ENCODE results near the gene ZSCAN16.
"Not testable (repeated sequence)": the region's sequence is repeated elsewhere in the genome, so short reads cannot be mapped to it uniquely, and the experiment has no call there.

Gene ZSCAN16

DNA sequence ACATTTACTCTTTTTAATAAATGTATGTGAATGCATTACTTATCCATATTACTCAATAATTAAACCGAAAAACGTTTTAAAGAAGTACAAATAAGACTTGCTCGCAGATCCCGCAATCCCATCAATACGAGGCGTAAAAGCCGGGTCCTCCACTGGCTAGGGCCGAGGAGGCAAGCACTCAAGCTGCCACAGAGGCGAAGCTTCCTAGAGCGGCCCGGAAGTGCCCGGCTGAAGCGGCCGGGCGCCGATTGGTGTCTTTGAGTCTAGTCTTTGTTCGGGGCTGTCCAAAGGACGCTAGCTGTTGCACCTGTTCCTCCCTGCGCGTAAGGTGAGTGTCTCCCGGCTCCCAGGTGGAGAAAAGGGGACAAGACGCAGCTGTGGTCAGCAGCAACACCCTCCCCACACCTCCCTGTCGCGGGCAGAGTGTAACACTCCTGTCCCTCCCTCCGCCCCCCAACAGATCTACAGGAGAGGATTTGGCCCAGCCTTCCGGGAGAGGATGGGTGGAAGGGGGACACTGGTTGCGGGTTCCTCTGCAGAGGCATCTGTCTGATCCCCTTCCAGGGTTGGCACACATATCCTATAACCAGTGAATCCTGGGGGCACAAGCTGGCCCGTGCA is at the start of gene ZSCAN16:
Gene ZSCAN16 (plus strand): TSS at position 260 of the 621 bp plus-strand sequence. CDS start 835 bp downstream, outside the sequence.
- H3K9me3 ChIP-seq, result no peaks in the 10 kb centered on the region
- peaks cover 15 to 16% of the 10 kb centered on the region in 2 experiments for H3K4me1 ChIP-seq (ENCODE audit: control insufficient read depth in 1 of 2, insufficient read depth in 1 of 2, low read depth in 1 of 2, low read length in 1 of 2)
- peak within 1 kb of the TSS; percentile 81 for H3K27ac ChIP-seq
- peaks cover 39% of the 10 kb centered on the region for H3K36me3 ChIP-seq
- TF ChIP-seq, protein P1, sequence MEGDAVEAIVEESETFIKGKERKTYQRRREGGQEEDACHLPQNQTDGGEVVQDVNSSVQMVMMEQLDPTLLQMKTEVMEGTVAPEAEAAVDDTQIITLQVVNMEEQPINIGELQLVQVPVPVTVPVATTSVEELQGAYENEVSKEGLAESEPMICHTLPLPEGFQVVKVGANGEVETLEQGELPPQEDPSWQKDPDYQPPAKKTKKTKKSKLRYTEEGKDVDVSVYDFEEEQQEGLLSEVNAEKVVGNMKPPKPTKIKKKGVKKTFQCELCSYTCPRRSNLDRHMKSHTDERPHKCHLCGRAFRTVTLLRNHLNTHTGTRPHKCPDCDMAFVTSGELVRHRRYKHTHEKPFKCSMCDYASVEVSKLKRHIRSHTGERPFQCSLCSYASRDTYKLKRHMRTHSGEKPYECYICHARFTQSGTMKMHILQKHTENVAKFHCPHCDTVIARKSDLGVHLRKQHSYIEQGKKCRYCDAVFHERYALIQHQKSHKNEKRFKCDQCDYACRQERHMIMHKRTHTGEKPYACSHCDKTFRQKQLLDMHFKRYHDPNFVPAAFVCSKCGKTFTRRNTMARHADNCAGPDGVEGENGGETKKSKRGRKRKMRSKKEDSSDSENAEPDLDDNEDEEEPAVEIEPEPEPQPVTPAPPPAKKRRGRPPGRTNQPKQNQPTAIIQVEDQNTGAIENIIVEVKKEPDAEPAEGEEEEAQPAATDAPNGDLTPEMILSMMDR (IDR thresholded peaks at IDR 0.05), result no peak
- H3K27me3 ChIP-seq, result no peaks in the 10 kb centered on the region
- peak within 1 kb of the TSS; percentile 64 to 67 for H3K4me3 ChIP-seq (ENCODE audit: low read depth in 1 of 2, low read length in 1 of 2)

DNA sequence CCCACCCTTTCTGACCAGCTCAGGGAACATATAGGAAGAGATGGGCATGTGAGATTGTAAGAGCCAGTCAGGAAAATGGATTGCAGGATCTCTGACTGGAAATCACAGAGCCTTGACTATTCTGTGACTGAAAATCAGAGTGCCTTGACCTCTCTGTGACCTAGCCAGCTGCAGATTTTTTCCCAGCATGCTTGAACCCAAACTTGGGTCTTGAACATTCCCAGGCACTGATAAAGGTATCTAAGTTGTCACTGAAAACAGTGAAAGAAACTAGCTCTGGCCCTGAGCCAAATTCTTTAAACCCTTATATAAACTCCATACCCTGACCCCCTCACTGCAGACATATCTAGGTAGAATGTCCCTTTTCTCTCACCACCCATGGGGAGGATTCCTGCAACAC is 46.4 kb upstream of the ZSCAN16 start:
- H3K27me3 ChIP-seq, result peaks cover 16% of the 10 kb centered on the region
- H3K4me1 ChIP-seq (ENCODE audit: control insufficient read depth in 1 of 2, insufficient read depth in 1 of 2, low read depth in 1 of 2, low read length in 1 of 2), result peaks cover 6 to 12% of the 10 kb centered on the region in 2 experiments
- TF ChIP-seq, protein P1 (IDR thresholded peaks at IDR 0.05), result no peak
- no peaks in the 10 kb centered on the region for H3K36me3 ChIP-seq
- H3K27ac ChIP-seq, result no peak overlapping the region
- H3K4me3 ChIP-seq (ENCODE audit: low read depth in 1 of 2, low read length in 1 of 2), result no peak overlapping the region
- H3K9me3 ChIP-seq, result no peaks in the 10 kb centered on the region

DNA sequence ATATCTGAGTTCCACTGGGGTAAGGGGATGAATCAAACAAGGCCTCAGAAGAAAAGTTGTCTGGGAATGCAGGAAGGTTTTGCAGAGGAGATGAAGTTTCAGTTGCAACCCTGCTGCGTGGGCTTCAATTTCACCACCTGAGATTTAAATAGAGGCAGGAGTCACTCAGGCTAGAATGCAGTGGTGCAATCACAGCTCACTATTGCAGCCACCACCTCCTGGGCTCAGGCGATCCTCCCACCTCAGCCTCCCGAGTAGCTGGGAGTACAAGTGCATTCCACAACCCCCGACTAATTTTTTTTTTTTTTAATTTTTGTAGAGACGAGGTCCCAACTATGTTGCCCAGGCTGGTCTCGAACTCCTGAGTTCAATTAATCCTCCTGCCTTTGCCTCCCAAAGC is 45.6 kb upstream of the ZSCAN16 start:
- no peak overlapping the region for H3K4me3 ChIP-seq (ENCODE audit: low read depth in 1 of 2, low read length in 1 of 2)
- H3K4me1 ChIP-seq (ENCODE audit: control insufficient read depth in 1 of 2, insufficient read depth in 1 of 2, low read depth in 1 of 2, low read length in 1 of 2), result peaks cover 6 to 12% of the 10 kb centered on the region in 2 experiments
- no peaks in the 10 kb centered on the region for H3K36me3 ChIP-seq
- H3K27me3 ChIP-seq, result peaks cover 16% of the 10 kb centered on the region
- TF ChIP-seq, protein P1 (IDR thresholded peaks at IDR 0.05), result no peak
- H3K27ac ChIP-seq, result no peak overlapping the region
- H3K9me3 ChIP-seq, result no peaks in the 10 kb centered on the region

GRCh38 chr6:28080381-28080630 is 44.1 kb upstream of the ZSCAN16 start, which contains the start of gene ZNF165:
TSS of gene ZNF165 (plus strand) at chr6:28080568. CDS start at chr6:28085481, 4,913 bp downstream.
- not testable (repeated sequence) for H3K27me3 ChIP-seq, H3K9me3 ChIP-seq, H3K36me3 ChIP-seq
- peaks cover 6 to 12% of the 10 kb centered on the region in 2 experiments for H3K4me1 ChIP-seq (ENCODE audit: control insufficient read depth in 1 of 2, insufficient read depth in 1 of 2, low read depth in 1 of 2, low read length in 1 of 2)
- H3K4me3 ChIP-seq (ENCODE audit: low read depth in 1 of 2, low read length in 1 of 2), result peak within 1 kb of the TSS; percentile 72 to 82
- H3K27ac ChIP-seq, result peak within 1 kb of the TSS; percentile 81

DNA sequence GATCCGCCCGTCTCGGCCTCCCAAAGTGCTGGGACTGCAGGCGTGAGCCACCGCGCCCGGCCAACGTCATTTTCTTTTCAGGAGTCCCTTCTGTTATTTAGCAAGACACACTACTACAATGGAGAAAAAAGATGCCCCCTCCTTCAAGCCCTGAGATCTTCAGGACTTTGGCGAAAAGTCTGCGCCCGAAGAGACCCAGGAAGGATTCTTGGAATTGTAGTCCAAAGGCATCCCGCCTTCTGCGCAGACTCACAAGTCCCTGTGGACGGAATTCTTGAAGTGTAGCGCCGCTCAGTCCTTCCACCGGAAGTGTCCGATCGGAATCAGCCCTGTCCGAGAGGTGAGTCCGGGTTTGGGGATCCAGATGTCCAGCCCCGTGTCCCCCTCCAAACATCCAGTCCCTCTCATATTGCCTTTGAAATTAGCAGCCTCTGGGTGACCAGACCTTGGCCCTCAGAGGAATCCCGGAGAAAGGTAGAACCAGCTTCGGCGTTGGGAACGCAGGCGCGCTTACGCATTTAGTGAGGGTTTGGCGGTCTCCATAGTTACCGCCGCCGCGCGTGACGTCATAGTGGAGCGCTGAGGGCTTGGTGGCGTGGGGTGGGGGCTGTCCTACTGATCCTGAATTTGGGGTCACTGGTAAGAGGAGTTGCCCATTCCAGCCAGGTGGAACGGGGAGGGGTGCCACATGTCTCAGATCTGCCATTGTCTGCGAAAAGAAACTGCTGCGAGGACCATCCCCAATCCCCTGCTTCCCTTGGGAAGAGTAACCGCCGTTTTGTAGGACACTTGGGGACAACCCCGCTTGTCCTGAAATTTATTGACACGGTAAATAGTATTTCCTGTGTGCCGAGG is 43.6 kb upstream of the ZSCAN16 start:
- Histone ChIP-seq H3K4me3 (ENCODE audit: low read depth in 1 of 2, low read length in 1 of 2) (peak overlapping the region; percentile 72 to 82), H3K36me3 (no peaks in the 10 kb centered on the region), H3K27ac (peak overlapping the region; percentile 81), H3K27me3 (peaks cover 4% of the 10 kb centered on the region), H3K4me1 (ENCODE audit: control insufficient read depth in 1 of 2, insufficient read depth in 1 of 2, low read depth in 1 of 2, low read length in 1 of 2) (peaks cover 6 to 12% of the 10 kb centered on the region in 2 experiments), H3K9me3 (no peaks in the 10 kb centered on the region)
- TF ChIP-seq, protein P1 (IDR thresholded peaks at IDR 0.05), result no peak

DNA sequence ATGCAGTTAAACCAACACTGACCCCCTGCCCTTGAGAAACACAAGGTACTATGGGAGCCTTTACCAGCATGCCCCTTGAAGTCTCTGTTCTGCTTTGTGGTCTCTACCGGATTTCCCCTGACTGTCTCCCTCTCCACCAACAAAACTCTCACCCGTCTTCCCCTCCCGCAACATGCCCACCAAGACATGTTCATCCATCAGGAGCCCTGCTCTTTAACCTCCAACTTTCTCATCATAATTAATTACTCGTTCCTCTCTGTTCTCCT is 43.0 kb upstream of the ZSCAN16 start:
- H3K27me3 ChIP-seq, result no peaks in the 10 kb centered on the region
- H3K4me3 ChIP-seq (ENCODE audit: low read depth in 1 of 2, low read length in 1 of 2), result peak overlapping the region; percentile 72 to 82
- no peaks in the 10 kb centered on the region for H3K9me3 ChIP-seq
- H3K36me3 ChIP-seq, result no peaks in the 10 kb centered on the region
- TF ChIP-seq, protein P1 (IDR thresholded peaks at IDR 0.05), result no peak
- peaks cover 6 to 12% of the 10 kb centered on the region in 2 experiments for H3K4me1 ChIP-seq (ENCODE audit: control insufficient read depth in 1 of 2, insufficient read depth in 1 of 2, low read depth in 1 of 2, low read length in 1 of 2)
- no peak overlapping the region for H3K27ac ChIP-seq

All from neutrophil (primary cell).